M059J (cell line): ENCODE measurements around the gene PITPNC1. TPM values are rescaled to one million over a fixed set of nuclear protein-coding genes. Genes with fewer than 3 reads are reported as not detected.
A peak's percentile ranks its signal among the peaks of the same experiment; 100 is the strongest.

Experiments used
- DNase-seq: peaks from one replicate; pipeline ENCODE4 v3.0.0-alpha.2; 2012; ENCODE audit warnings: low read depth
- total RNA-seq: library from RNA; depleted of rRNA; stranded (reverse); fragments of >200 nt; shearing (Covaris generic); gene quantifications from 2 replicates; pipeline ENCODE4 v1.2.3, GENCODE V29; 2014

The PITPNC1 gene
- total RNA-seq, 1 experiment from 2014 or later = 4.0 TPM

DNA sequence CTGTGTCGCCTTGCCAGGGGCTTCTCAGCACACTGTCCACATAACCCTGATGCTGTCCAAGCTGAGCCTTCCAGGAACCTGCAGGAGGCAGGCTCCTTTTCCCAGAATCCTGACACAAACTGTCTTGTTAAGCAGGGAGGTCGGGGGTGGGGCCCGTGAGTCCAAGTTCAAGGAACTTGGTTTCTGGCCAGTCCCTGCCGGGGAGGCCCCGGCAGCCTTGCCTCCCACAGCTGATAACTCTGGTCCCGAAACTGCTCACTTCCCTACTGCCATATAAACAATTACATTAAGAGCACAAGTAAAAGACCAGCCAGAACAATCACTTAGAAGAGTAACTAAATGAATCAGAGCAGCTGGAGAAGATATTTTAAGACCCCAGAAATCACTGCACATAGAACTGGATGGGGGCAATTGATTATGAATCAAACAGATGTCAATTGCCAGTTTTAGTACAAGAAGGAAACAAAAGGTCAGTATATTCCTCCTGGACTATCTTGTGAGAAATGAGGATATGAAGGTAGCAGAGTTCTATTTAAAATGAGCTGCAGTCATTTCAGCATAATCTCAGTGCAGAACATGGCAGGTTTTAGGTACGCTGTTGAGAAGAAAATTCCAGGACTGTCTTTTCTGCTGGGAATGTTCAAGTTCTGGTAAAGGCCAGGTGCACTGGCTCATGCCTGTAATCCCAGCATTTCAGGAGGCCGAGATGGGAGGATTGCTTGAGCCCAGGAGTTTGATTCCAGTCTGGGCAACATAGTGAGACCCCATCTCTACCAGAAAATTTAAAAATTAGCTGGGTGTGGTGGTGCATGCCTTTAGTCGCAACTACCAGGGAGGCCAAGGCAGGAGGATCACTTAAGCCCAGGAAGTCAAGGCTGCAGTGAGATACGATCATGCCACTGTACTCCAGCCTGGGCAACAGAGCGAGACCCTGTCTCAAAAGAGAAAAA is 169.8 kb downstream of the PITPNC1 start:
- DNase-seq = no peak

DNA sequence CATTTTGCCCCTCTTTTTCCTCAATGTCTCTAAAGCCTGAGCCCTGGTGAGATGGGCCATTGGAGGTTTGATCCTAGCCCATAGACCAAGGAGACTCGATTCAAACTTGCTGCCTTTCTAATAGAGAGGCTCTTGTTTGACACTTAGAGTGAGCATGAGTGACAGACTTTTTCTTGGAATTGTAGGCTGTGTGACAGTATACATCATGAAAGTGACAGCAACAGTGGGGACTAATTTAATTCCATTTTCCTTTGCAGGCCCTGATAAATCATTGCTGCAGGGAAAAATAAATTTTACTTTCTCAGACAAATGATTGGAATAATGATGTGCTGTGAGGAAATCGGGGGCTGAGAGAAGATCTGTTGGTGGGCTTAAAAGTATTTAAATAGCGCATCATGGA is 171.6 kb downstream of the PITPNC1 start:
- DNase-seq = no peak

DNA sequence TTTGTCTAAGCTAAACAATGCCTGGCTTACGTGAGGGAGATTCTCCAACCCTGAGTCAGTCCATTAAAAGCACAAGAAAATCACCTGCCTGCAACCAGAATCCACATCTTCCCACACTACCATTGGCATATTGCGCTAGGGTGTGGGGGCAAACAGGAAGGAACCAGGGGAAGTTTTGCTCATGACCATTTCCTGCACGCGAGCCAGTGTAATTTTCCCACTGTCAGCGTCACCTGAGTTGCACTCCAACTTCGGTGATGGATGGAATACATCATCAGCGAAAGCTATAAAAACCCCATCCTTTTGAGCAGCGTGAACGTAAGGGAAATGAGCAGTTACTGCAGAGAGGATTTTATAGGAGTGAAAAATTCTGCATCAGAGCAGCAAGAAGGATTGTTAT is 172.7 kb downstream of the PITPNC1 start:
- no peak for DNase-seq

DNA sequence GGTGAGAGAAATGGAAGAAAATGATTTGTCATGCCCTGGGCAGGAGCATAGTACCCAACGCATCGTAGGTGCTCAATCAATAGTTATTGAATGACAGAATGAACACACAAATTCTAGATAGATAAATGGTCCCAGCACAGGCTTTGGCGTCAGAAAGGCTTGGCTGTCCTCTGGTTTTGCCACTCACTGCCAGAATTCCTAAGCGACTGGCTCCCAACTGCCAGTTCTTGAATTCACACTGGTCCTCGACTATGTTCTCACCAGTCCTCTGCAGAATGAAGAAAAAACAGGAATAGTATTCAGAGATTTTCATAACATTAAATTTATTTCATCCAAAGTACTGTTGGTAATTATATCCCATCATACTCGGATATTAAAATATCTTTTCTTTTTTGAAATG is 177.6 kb downstream of the PITPNC1 start:
- DNase-seq = no peak

DNA sequence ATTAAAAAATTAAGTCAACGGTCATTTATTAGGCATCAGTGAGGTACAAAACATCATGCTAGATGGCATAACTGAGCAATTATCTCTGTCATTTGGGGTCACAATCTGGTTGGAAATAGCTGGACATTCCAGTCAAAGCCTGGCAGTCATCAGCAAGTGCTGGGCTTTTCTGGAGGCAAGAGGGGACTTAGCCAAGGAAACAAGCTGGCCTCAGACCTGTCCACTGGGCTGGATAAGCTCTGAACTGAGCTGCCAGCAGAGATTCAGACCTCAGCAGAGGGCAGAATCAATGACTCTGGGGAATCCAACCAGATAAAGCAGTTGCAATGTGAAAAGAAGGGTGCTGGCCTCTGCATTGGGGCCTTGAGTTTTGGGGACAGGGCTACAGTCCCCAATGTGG is 178.8 kb downstream of the PITPNC1 start:
- DNase-seq = no peak

DNA sequence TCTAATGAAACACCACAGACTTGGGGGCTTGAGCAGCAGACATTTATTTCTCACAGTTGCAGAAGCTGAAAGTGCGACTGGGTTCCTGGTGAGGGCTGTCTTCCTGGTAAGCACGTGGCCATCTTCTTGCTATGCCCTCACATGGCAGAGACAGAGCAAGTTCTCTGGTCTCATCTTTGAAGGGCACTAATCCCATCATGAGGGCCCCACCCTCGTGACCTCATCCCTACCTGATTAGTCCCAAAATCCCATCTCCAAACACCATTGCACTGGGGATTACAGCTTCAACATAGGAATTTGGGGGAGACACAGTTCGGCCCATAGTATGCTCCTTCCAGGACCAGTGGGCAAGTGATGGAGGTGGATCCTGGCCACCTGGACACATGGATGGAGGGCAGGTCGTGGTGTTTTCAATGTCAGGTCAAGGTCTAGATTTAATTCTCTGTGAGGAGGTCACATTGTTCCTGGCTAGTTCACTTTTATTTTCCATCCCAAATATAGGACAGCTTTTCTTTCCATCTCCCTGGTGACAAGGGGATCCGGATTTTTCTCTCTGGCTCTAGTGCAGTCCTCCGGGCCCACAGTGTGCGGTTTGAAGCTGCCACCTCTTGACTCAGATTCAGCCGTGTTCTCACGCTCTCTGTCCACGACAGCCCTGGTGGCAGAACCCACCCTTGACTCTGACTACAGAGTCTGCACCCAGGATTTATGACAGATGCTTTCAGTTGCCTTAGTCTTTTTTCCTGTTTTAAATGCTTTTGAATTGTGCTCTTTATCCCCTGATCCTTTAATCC is 180.2 kb downstream of the PITPNC1 start:
- DNase-seq = no peak

DNA sequence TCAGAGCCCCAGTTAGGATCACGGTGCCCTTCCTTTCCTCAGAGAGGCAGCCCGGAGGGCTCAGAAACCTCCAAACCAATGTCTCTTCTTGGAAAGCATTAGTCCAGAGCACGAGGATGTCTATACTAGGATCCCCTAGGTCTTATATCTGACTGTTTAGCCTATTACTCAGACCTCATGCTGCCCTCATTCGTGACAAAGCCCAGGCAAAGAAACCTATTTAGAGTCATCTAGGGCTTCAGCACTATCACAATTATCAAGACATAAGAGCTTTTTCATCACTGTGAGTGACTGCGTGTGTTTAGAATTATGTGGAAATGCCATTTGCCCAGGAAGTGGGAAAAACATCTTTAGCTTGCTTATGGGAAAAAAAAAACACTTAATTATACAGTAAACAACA is 180.8 kb downstream of the PITPNC1 start:
- DNase-seq = peak; percentile 12

DNA sequence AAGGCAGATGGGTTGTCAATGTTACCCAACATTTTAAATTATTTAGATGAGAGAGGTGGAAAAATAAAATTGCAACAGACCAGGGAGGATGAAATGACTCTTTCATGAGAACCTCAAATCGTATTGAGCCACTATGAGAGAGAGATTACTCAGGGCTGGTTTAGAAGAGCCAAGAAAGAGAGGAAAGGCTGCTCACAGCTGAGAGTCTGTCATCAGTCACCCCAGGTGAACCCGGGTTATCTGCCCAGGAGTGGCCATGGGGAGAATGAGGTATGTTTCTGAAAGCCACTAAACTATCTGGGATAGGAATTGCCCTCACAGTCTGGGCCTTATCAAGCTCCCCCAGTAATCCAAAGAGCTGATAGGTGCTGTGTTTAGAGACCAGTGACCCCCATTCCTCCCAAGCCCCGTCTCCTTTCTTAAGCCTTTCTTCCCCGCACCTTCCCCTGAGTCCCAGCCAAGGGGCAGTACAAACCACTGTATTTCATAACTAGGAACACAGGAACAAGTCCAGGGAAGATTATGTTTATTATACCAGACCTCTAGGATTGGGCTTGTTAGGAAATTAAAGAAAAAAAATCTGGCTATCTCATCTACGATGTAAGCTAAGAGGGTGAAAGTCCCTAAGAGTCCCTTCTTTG is 181.8 kb downstream of the PITPNC1 start:
- DNase-seq = peak; percentile 7

DNA sequence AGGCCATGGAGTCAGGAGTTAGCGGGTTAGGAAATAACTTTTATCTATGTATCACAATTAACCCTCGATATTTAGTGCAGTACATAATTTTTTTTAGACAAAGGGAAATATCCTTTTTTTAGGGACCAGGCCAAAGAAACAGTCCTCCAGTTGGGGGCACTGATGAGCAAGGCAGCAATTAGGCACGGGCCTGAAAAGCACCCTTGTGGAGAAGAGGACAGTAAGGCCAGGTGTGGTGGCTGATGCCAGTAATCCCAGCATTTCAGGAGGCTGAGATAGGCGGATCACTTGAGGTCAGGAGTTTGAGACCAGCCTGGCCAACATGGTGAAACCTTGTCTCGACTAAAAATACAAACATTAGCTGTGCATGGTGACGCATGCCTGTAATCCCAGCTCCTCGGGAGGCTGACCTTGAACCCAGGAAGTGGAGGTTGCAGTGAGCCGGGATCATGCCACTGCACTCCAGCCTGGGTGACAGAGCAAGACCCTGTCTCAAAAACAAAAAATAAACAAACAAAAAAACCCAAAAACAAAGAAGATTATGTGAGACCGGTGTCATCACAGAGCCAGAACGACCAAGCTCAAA is 182.4 kb downstream of the PITPNC1 start:
- no peak for DNase-seq

DNA sequence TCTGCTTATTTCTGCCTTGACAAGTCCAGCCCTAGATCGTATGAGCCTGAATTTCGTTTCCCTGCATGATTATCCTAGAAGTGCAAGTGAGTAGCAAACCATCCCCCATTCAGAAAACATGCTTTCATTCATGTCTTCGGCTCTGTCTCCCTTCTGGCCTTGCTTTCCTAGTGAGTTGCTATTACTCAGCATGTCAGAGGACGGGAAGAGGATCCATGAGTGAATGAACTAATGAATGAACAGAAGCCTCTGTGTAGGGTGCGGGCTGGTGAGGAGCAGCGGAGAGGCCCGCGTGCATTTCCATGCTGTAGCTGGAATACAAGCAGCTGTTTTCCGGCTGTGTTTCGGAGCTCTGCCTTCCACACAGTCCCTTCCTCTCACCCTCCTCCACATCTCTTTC is 184.9 kb downstream of the PITPNC1 start:
- no peak for DNase-seq

DNA sequence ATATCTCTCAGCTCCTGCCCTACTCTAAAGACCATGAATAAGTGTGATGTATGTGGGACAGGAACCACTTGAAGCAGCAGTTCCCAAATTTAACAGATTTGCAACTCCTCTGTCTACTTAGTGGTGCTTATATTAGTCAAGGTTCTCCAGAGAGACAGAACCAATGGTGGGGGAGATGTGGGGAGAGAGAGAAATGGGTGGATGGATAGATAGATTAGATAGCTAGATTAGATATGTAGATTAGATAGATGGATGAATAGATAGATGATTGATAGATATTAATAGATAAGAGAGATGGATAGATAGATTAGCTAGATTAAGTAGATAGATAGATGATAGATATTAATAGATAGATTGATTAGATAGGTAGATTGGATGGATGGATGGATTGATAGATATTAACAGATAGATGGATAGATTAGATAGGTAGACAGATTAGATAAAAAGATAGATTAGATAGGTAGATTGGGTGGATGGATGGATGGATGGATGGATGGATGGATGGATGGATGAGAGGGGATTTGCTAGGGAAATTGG is 186.7 kb downstream of the PITPNC1 start:
- DNase-seq = no peak

DNA sequence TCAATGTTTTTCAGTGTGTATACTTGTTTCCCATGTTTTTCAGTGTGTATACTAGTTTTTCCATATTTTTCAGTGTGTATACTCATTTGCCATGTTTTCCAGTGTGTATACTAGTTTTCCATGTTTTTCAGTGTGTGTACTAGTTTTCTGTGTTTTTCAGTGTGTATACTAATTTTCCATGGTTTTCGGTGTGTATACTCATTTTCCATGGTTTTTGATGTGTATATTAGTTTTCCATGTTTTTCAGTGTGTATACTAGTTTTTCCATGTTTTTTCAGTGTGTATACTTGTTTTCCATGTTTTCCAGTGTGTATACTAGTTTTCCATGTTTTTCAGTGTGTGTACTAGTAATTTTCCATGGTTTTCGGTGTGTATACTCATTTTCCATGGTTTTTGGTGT is 188.0 kb downstream of the PITPNC1 start:
- DNase-seq = no peak

DNA sequence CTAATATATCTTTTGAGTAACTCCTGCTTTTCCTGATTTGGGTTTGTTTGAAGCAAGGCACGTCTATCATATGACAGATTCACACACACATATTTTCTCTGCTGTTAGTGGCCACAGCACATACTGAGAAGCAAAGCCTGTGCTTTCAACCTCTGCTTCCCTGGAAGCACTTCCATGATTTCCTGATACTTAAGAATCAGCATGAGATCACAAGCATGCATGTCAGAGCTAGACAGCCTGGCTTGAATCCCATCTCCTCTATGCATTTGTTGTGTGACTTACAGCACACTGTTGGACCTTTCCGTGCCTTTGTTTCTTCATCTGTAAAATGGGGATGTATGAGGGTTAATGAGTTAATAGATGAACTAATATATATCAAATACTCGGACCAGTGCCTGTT is 189.6 kb downstream of the PITPNC1 start:
- no peak for DNase-seq

DNA sequence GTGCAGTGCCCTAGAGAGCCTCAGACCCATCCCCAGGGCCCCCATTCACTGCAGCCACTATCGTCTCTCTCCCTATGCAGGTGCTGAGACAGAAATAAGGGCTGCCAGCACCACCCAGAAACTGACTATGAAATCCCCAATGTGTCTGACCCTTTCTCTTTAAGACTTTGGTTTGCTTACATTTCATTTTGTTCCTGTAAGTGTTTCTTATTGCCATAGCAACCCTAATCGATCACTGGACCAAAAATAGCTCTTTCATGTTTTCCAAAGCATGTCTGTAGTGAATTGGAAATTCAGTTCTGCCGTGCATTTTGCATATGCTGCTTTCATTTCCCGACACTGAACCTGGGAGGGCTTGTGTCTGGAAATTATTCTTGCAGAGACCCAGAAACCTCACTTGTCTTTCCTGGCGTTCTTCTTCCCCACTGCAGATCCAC is 192.0 kb downstream of the PITPNC1 start:
- no peak for DNase-seq

DNA sequence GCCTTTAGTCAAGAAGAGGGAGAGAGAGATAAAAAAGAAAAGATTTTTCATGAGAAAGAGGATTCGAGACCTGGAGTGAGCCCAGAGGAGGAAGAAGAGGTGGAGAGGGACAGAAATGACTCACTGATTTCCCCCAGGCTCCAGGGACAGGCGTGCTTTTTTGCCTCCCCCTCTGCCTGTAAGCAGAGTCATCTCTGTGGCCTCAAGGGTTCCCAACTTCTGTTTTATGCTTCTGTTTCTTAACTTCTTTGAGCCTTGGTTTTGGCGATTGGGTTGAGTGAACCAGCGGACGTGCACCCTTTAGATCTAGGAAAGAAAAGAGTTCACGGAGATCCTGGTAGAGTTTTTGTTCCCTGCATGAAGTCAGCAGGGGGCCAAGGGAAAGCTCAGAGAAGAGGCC is 192.8 kb downstream of the PITPNC1 start:
- DNase-seq = peak; percentile 31

DNA sequence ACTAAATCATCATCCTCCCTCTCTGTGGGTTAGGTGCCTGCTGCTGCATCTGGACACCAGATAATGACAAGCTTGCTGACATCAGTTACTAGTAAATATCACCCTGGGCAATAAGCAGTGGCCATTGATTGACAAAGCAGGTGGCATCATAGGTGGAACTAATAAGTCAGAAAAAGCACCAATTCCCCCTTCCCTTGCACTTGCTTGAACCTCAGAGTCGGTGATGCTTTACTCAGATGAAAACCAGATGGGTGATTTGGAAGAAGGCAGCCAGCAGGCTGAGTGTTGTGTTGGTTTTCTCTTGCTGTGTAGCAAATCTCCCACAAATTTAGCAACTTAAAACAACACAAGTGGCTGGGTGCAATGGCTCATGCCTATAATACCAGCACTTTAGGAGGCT is 193.7 kb downstream of the PITPNC1 start:
- no peak for DNase-seq

DNA sequence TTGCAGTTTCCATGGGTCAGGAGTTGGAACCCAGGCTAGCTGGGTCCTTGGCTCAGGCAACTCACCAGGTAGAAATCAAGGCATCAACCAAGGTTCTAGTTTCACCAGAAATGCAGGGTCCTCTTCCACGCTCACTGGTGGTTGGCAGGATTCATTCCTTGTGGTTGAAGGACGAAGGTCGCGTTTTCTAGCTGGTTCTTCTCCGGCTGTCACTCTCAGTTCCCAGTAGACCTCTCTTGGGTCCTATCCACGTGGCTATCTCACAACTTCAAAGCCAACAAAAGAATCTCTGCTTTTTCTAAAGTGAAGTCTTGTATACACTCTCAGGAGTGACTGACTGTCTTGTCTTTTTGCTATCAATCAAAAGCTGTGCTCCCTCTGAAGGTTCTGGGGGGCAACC is 194.4 kb downstream of the PITPNC1 start:
- DNase-seq = no peak

DNA sequence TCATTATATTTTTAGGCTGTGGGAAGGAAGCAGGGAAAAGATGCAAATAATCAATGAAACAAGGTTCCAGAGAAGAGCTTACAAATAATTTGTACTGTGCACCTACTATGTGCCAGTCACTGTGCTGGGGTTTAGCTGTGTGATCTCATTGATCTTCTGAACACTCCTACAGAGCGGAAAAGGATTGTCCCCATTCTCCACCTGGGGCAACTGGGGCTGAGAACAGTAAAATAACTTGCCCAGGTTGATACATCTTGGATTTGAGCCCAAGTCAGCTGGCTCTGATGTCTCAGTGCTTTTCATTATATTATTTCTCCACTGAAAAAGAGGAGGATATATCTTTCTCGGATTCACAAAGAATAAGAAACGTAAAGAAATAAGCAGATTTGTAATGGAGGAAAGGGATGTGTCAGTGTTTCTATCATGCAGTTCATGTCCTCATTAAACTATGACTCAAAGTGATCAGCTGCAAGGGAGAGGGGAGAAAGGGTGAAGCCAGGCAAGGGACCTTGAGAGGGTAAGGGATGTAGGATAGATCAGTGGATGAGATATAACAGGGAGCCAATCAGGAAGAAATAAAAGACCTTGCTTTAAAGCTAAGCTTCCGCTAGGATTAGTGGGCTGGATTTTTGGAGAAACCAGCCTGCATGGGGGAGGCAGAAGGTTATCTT is 197.0 kb downstream of the PITPNC1 start:
- no peak for DNase-seq

DNA sequence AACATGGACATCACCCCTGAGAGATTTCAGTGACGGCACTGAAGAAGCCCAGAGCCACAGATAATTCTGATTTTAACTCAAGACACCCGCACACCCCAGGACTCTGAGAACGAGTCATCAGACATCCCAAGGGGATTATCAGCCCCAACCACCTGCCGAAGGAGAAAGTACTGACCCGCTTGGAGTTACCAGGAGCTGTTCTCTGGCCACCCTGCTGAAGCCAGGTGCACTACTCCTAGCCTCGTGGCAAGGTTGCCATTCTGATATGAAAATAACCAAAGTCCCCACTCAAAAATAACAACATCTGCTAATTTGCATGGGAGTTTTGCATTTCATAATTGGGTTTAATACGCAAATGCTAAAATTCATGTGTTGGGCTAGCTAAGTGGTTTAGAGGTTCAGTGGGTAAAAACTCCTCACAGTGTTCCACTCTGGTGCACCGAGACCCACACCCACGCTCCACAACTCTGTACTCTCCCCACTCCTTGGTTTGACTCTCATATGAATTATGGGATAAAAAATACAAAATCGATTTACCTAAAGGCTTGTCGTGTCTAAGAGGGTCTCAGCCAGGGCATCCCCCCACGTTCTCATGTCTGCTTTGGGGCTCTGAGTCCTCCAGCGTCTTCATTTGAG is 197.7 kb downstream of the PITPNC1 start:
- DNase-seq = no peak

DNA sequence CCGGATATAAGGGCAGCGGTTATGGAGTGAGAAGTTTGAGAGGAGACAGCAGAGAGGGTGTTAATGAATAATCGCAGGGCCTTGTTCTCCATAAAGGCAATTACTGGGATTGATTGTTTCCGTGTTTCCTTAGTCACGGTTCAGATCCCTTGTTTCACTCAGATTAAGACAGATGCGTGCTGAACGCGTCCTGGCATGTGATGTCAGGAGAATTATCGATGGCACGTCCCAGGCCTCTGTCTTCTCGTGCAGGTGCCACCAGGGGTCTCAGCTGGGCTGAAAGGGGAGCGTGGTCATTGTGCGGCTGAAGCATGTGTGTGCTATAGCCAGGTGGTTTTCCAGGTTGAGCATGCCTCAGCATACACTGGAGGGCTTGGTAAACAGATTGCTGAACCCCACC is 198.2 kb downstream of the PITPNC1 start:
- no peak for DNase-seq
